Choroid plexus epithelial cell (primary cell): Measurements from ENCODE around the gene HNRNPA0.

Source experiments
- DNase-seq: peaks from one replicate; pipeline ENCODE4 v3.0.0-alpha.2; 2010; ENCODE audit warnings: low read depth
- H3K4me3 ChIP-seq: 2 replicates; pipeline ENCODE4 v1.5.1; 2011; ENCODE audit warnings: low read depth, mild to moderate bottlenecking, control low read depth, low read length, moderate library complexity
- TF ChIP-seq, protein P1 (sequence below): conservative IDR thresholded peaks from 2 replicates; pipeline ENCODE4 v1.5.1; 2011; ENCODE audit warnings: low read depth, mild to moderate bottlenecking, control low read depth, inconsistent platforms, low read length, moderate library complexity

HNRNPA0 gene

GRCh38 chr5:137760719-137761516, 6.8 kb upstream of the HNRNPA0 start:
- H3K4me3 ChIP-seq, result no peak overlapping the region
- DNase-seq, result peak; percentile 40
- TF ChIP-seq, protein P1, sequence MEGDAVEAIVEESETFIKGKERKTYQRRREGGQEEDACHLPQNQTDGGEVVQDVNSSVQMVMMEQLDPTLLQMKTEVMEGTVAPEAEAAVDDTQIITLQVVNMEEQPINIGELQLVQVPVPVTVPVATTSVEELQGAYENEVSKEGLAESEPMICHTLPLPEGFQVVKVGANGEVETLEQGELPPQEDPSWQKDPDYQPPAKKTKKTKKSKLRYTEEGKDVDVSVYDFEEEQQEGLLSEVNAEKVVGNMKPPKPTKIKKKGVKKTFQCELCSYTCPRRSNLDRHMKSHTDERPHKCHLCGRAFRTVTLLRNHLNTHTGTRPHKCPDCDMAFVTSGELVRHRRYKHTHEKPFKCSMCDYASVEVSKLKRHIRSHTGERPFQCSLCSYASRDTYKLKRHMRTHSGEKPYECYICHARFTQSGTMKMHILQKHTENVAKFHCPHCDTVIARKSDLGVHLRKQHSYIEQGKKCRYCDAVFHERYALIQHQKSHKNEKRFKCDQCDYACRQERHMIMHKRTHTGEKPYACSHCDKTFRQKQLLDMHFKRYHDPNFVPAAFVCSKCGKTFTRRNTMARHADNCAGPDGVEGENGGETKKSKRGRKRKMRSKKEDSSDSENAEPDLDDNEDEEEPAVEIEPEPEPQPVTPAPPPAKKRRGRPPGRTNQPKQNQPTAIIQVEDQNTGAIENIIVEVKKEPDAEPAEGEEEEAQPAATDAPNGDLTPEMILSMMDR, result no peak

DNA sequence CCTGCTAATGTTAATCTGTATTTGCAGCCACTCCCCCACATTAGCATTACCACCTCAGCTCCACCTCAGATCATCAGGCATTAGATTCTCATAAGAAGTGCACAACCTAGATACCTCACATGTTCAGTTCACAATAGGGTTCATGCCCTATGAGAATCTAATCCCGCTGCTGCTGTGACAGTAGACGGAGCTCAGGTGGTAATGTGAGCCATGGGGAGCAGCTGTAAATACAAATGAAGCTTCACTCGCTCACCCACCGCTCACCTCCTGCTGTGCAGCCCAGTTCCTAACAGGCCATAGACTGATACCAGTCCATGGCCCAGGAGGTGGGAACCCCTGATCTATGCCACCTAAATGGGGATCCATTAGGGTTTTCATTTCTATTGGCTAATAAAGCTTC, 6.1 kb upstream of the HNRNPA0 start:
- DNase-seq, result no peak
- TF ChIP-seq, protein P1, result no peak
- no peak overlapping the region for H3K4me3 ChIP-seq

GRCh38 chr5:137758715-137759306, 4.6 kb upstream of the HNRNPA0 start:
- no peak for DNase-seq
- H3K4me3 ChIP-seq, result no peak overlapping the region
- TF ChIP-seq, protein P1, result no peak

- TF ChIP-seq, protein P1, result no peak
- no peak for DNase-seq
- no peak overlapping the region for H3K4me3 ChIP-seq
Observed at GRCh38 chr5:137758121-137758520, 4.0 kb upstream of the HNRNPA0 start.

- no peak overlapping the region for H3K4me3 ChIP-seq
- DNase-seq, result no peak
- TF ChIP-seq, protein P1, result no peak
Observed at GRCh38 chr5:137757634-137758033, 3.5 kb upstream of the HNRNPA0 start.

DNA sequence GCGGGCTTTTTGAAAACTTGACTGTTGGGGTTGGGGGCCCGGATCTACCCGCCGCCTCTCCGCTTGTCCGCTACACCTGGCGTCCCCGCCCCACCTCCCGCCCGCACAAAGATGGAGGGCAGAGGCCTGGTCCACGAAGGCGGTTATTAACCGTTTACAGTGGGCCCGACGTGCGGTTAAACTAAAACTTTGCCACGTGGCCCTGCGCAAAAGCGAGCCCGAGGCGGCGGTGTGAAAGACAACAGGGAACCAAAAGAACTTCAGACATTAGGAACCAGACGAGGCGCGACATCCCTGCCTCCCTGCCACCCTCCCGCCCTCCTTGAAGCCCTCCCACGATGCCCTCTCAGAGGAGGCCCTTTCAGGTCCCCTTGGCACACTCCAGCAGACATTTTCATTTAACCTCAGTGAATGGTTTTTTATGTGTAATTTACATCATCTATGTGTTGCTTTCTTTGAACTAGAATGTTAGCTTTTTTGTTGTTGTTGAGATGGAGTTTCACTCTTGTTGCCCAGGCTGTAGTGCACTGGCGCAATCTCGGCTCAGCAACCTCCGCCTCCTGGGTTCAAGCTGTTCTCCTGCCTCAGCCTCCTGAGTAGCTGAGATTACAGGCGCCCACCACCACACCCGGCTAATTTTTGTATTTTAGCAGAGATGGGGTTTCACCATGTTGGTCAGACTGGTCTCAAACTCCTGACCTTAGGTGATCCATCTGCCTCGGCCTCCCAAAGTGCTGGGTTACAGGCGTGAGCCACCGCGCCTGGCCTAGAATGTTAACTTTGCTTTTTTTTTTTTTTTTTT, 999 bp upstream of the HNRNPA0 start:
- TF ChIP-seq, protein P1, result no peak
- no peak for DNase-seq
- peak overlapping the region; percentile 91 for H3K4me3 ChIP-seq
